Measurements from ENCODE around the gene KCNJ12. TPM values are rescaled to one million over a fixed set of nuclear protein-coding genes. Genes with fewer than 3 reads are reported as not detected.

Gene KCNJ12
- total and polyA plus RNA-seq, 2 donors from 2014 or later = 3.1 to 3.4 TPM

DNA sequence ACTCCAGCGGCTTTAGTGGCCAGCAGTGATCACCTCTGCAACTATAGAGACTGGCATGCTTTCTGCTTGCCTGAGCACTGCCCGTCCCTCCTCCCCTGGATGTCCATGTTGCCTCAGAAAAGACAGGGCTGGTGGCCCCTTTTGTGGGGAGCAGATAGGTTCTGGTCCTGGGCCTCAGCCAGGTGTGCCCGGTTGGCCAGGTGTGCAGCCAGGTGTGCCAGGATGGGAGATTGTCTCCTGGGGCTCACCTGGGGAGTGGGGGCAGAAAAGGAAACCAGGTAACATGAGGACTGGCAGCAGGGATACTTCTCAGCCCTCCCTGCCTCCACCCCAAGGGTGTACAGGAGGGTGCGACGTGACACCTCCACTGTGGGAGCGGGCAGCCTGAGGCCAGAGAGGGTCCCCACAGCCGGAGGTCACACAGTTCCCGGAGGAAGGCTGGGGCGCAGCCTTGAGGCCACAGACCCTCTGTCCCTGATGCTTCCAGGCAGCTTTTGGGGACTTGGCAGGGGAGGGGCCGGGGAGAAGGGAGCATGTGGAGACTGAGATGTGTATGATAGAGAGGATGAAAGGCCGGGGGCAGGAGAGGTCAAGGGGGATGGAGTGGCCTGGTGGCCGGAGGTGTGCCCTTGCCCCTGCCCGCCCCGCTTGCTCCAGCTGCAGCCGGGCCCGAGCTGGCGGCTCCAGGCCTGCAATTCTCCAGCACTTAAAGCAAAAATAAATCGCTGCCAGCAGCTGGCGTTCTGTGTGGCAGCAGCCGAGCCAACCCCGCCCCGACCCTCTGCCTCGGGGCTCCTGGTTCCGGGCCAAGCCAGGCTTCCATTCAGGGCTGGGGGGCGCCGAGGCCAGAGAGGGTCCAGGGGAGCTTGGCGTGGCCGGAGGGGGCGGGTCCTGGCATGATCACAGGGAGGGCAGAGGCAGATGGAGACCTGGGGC, 6.7 kb downstream of the KCNJ12 start:
- Histone ChIP-seq H3K27me3 (ENCODE audit: control insufficient read depth, insufficient read depth, low read length) (peaks cover 3% of the 10 kb centered on the region), H3K4me1 (ENCODE audit: control insufficient read depth in 2 of 3, insufficient read depth in 2 of 3, low read depth in 1 of 3, low read length in 3 of 3) (peaks cover 0 to 5% (median 0%) of the 10 kb centered on the region in 3 donors), H3K9me3 (ENCODE audit: control insufficient read depth in 2 of 3, insufficient read depth in 1 of 3, low read length in 3 of 3) (no peaks in the 10 kb centered on the region), H3K9ac (ENCODE audit: low read length in 3 of 3) (no peak overlapping the region), H3K4me3 (ENCODE audit: low read length in 3 of 3) (no peak overlapping the region), H3K36me3 (ENCODE audit: control insufficient read depth in 2 of 3, insufficient read depth in 3 of 3, low read length in 3 of 3) (no peaks in the 10 kb centered on the region), H3K27ac (ENCODE audit: low read depth in 2 of 2, low read length in 2 of 2) (no peak overlapping the region)
- DNase-seq = peak in 1 of 5 donors; percentile 37
- intact Hi-C loops (cut with DNase I) = no loop called here
- FAIRE-seq = no peak
- no peak for TF ChIP-seq CTCF (IDR thresholded peaks at IDR 0.05; ENCODE audit: borderline replicate concordance, extremely low read depth, insufficient read depth)

DNA sequence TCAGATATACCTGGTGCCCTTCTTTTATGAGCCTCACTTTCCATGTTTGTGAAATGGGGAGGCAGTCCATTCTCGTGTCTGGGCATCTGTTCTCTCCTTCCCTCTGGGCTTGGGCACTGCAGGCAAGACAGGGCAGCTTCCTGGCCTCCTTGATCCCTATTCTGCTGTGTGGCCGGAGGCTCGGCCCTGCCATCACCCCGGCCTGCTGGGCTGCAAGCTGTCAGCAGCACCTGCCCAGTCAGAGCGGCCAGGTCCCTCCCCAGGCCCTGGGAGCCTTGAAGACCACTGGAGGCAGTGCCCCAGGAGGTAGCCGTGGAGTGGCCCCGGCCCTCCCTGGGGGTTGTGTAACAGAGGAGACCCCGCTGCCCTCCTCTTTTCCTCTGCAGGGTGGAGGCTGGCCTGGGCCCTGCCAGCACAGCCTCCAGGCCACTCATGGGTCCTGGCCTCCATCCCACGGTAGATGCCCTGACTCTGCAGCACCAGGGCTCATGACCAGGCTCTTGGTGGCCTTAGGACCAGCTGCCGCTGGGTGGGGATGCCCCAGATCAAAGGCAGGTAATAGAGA, 9.2 kb downstream of the KCNJ12 start:
- H3K27me3 ChIP-seq (ENCODE audit: control insufficient read depth, insufficient read depth, low read length) = no peaks in the 10 kb centered on the region
- H3K4me1 ChIP-seq (ENCODE audit: control insufficient read depth in 2 of 3, insufficient read depth in 2 of 3, low read depth in 1 of 3, low read length in 3 of 3) = no peaks in the 10 kb centered on the region
- H3K4me3 ChIP-seq (ENCODE audit: low read length in 3 of 3) = no peak overlapping the region
- no peak overlapping the region for H3K9ac ChIP-seq (ENCODE audit: low read length in 3 of 3)
- intact Hi-C loops (cut with DNase I) = no loop called here
- DNase-seq (peak in 1 of 5 donors; percentile 52), FAIRE-seq (no peak)
- no peaks in the 10 kb centered on the region for H3K9me3 ChIP-seq (ENCODE audit: control insufficient read depth in 2 of 3, insufficient read depth in 1 of 3, low read length in 3 of 3)
- no peak for TF ChIP-seq CTCF (IDR thresholded peaks at IDR 0.05; ENCODE audit: borderline replicate concordance, extremely low read depth, insufficient read depth)
- H3K27ac ChIP-seq (ENCODE audit: low read depth in 2 of 2, low read length in 2 of 2) = no peak overlapping the region
- no peaks in the 10 kb centered on the region for H3K36me3 ChIP-seq (ENCODE audit: control insufficient read depth in 2 of 3, insufficient read depth in 3 of 3, low read length in 3 of 3)

- Histone ChIP-seq H3K9ac (ENCODE audit: low read length in 3 of 3) (no peak overlapping the region), H3K36me3 (ENCODE audit: control insufficient read depth in 2 of 3, insufficient read depth in 3 of 3, low read length in 3 of 3) (no peaks in the 10 kb centered on the region), H3K27ac (ENCODE audit: low read depth in 2 of 2, low read length in 2 of 2) (no peak overlapping the region), H3K27me3 (ENCODE audit: control insufficient read depth, insufficient read depth, low read length) (no peaks in the 10 kb centered on the region), H3K4me1 (ENCODE audit: control insufficient read depth in 2 of 3, insufficient read depth in 2 of 3, low read depth in 1 of 3, low read length in 3 of 3) (no peaks in the 10 kb centered on the region), H3K9me3 (ENCODE audit: control insufficient read depth in 2 of 3, insufficient read depth in 1 of 3, low read length in 3 of 3) (no peaks in the 10 kb centered on the region), H3K4me3 (ENCODE audit: low read length in 3 of 3) (no peak overlapping the region)
- intact Hi-C loops (cut with DNase I) = no loop called here
- no peak for DNase-seq
- FAIRE-seq = no peak
- TF ChIP-seq CTCF (IDR thresholded peaks at IDR 0.05; ENCODE audit: borderline replicate concordance, extremely low read depth, insufficient read depth) = no peak
Observed at GRCh38 chr17:21387616-21388015, 11.5 kb downstream of the KCNJ12 start.

Data from kidney (tissue), 14 donors.